SJCRH30 (cell line): ENCODE results near the gene TRPM1. TPM values are rescaled to one million over a fixed set of nuclear protein-coding genes. Genes with fewer than 3 reads are reported as not detected.

Experiments
- DNase-seq, 2 experiments: peaks; one replicate each; pipeline ENCODE4 v3.0.0-alpha.2; 2015 to 2020
- H3K27ac ChIP-seq: fragments of 250-450 bp; sonication (Bioruptor Pico); 2 replicates; pipeline ENCODE4 v1.5.1; 2020; ENCODE audit warnings: mild to moderate bottlenecking, moderate library complexity
- H3K27me3 ChIP-seq: fragments of 250-450 bp; sonication (Bioruptor Pico); 2 replicates; pipeline ENCODE4 v1.5.1; 2020; ENCODE audit warnings: mild to moderate bottlenecking, moderate library complexity
- H3K36me3 ChIP-seq: fragments of 250-450 bp; sonication (Bioruptor Pico); 2 replicates; pipeline ENCODE4 v1.5.1; 2020; ENCODE audit warnings: mild to moderate bottlenecking, moderate library complexity
- H3K4me1 ChIP-seq: fragments of 250-450 bp; sonication (Bioruptor Pico); 2 replicates; pipeline ENCODE4 v1.5.1; 2020; ENCODE audit warnings: mild to moderate bottlenecking, moderate library complexity
- H3K4me3 ChIP-seq: fragments of 250-450 bp; sonication (Bioruptor Pico); 2 replicates; pipeline ENCODE4 v1.5.1; 2020; ENCODE audit warnings: mild to moderate bottlenecking, moderate library complexity
- H3K9me3 ChIP-seq: fragments of 250-450 bp; sonication (Bioruptor Pico); replicated peaks from 2 replicates; pipeline ENCODE4 v1.5.1; 2020; ENCODE audit warnings: mild to moderate bottlenecking, moderate library complexity
- total RNA-seq: library from RNA; depleted of rRNA; stranded (reverse); fragments of >200 nt; shearing (Covaris generic); gene quantifications from 2 replicates; pipeline ENCODE4 v1.2.3, GENCODE V29; 2014

TRPM1 gene
- total RNA-seq, 1 experiment from 2014 or later: 0.06 TPM

DNA sequence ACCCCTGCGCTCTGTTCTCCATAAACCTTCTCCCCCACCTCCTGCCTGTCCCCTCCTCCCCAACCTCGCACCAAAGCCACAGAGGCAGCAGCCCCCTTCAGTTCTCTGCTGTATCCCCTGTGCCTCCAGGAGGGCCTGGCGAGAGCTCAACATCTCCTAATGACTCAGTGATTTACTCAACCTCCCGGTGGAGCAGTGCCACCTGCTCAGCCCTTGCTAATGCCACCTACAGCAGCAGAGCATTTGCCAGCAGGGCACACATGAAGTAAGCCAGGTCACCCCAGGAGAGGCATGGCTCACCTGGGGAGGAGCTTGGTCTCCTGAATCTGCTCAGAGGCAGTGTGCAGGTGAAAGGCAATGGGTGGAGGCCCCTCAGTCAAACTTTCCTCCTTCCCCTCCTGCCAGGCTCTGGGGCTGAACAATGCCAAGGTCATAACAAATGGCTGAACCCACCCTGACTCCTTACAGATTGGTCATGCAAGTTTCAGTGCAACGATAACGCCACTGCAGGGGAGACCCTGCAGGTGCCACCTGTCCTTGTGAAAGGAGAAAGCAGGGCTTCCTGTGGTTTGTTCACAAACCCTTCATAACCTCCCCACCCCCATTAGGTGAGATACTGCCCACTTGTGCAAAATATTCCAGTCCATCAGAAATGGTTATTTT lies 19.8 kb downstream of the TRPM1 start:
- H3K4me3 ChIP-seq: no peak overlapping the region
- no peaks in the 10 kb centered on the region for H3K36me3 ChIP-seq
- H3K27ac ChIP-seq: no peak overlapping the region
- H3K9me3 ChIP-seq: no peaks in the 10 kb centered on the region; the same call in 1 of the 2 replicates
- no peak for DNase-seq
- no peaks in the 10 kb centered on the region for H3K27me3 ChIP-seq
- no peaks in the 10 kb centered on the region for H3K4me1 ChIP-seq

DNA sequence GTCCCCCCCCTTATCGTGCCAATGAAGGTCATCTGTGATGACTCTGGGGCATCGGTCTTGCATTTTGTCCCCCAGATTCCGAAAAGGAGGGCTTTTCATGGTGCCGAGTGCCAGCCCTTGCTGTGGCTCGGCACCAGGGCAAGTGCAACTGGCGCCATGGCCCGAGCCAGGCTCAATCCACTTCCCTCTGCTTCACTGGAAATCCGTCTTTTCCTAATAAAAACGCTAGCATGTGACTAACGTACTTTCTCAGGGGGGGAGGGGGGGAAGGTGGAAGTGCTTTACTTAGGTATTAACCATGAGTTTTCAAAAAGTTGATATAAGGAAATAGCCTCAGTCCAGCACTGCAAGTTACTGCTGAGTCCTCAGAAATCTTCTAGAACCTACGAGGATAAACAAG lies 20.5 kb downstream of the TRPM1 start:
- Histone ChIP-seq H3K27ac (no peak overlapping the region), H3K36me3 (no peaks in the 10 kb centered on the region), H3K4me3 (no peak overlapping the region), H3K4me1 (no peaks in the 10 kb centered on the region), H3K27me3 (no peaks in the 10 kb centered on the region), H3K9me3 (no peaks in the 10 kb centered on the region; the same call in 1 of the 2 replicates)
- DNase-seq: no peak

DNA sequence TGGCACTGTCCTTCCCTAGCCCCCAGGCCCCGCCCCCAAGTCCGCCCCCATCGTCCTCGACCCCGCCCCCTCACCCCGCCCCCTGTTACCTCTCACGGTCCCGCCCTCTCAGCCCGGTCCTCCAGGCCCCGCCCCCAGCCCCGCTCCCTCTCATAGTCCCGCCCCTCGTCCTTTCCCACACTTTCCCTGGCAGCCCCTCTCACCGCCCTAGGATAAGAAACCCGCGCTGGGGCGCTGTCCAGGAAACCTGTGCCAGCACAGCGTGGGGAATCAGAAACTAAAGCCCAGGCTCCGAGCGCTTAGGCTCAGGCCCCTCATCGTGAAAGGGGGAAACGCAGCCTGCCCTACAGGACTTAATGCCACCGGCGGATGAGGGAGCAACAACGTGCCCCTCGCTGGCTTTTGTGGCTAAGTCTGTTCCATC lies 20.9 kb downstream of the TRPM1 start:
- Histone ChIP-seq H3K9me3 (no peaks in the 10 kb centered on the region; the same call in 1 of the 2 replicates), H3K4me1 (no peaks in the 10 kb centered on the region), H3K4me3 (no peak overlapping the region), H3K27me3 (no peaks in the 10 kb centered on the region), H3K36me3 (no peaks in the 10 kb centered on the region), H3K27ac (no peak overlapping the region)
- peak; percentile 22 to 32 for DNase-seq

DNA sequence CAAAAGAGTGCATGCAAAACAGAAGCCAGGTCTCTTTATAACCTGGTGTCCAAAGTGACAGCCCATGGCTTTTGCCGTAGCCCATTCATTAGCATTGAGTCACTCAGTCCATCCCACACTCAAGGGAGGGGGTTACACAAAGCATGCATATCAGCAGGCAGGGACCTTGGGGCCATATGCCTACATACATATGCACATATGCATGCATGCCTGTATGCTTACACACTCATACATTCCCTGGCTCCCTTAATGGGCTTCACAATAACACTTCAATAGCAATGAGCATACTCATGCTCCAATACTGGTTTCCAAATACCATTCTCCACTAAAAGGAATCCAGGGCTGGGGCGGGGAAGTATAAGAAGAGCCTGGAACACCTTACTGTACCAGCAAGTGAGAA lies 22.0 kb downstream of the TRPM1 start:
- Histone ChIP-seq H3K27ac (no peak overlapping the region), H3K4me1 (no peaks in the 10 kb centered on the region), H3K9me3 (no peaks in the 10 kb centered on the region; the same call in 1 of the 2 replicates), H3K4me3 (no peak overlapping the region), H3K36me3 (no peaks in the 10 kb centered on the region), H3K27me3 (no peaks in the 10 kb centered on the region)
- DNase-seq: no peak

DNA sequence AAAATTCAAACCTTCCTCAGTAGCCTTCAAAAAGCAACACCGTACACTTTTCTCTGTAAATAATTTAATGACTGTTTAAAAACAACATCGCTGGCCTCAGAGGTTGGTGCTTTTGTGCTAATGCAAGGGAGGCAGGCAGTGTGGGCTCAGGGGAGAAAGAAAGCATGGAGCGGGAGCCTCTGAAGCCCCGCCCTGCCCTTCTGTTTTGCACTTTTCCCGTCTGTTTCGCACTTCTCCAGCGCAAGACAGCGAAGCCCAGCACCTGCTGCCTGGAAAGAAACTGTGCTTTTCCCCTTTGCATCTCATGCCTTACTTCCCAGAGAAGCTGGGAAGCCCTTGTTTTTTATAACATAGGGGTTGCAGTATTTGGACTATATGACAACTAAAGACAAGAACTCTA lies 23.1 kb downstream of the TRPM1 start:
- Histone ChIP-seq H3K4me1 (no peaks in the 10 kb centered on the region), H3K36me3 (no peaks in the 10 kb centered on the region), H3K27me3 (no peaks in the 10 kb centered on the region), H3K4me3 (no peak overlapping the region), H3K9me3 (no peaks in the 10 kb centered on the region; the same call in 1 of the 2 replicates), H3K27ac (no peak overlapping the region)
- DNase-seq: no peak

DNA sequence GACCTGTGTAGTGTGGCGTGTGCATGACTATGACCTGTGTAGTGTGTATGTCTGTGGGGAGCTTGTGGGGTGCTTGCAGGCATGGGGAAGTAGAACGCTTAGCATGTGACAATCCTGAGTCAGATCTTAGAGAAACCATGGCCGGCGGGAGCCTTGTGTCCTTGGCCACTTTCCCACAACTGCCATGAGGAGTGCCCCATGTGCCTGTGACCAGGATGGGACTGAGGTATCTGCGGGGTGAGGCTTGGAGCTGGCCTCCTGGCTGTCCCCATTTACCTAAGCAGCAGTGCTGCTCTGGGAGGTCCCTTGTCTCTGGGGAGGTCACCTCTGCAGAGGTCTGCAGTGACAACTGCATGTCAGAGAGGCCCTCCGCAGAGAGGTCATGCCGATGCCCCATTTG lies 23.6 kb downstream of the TRPM1 start:
- H3K4me1 ChIP-seq: no peaks in the 10 kb centered on the region
- no peaks in the 10 kb centered on the region for H3K27me3 ChIP-seq
- no peak overlapping the region for H3K27ac ChIP-seq
- no peak overlapping the region for H3K4me3 ChIP-seq
- no peak for DNase-seq
- no peaks in the 10 kb centered on the region; the same call in 1 of the 2 replicates for H3K9me3 ChIP-seq
- no peaks in the 10 kb centered on the region for H3K36me3 ChIP-seq

DNA sequence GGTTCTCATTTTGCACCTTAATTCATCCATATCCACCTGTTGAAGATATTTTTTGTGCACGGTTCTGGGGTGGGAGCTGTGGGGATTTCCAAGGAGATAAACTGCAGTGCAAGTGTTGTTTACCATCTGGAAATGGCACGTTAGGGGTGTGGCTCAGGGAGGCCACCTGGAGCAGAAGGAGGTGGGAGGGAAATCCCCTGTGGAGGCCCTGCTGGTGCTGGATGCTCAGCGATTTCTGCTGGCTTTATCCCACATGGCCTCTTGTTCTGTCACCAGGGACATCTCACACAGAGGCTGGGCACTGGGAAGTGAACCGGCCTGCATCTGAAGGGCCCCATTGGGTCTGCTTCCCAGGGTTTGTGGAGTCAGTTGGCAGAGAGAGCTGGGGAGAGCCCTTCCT lies 24.3 kb downstream of the TRPM1 start:
- DNase-seq: no peak
- Histone ChIP-seq H3K4me1 (no peaks in the 10 kb centered on the region), H3K27me3 (no peaks in the 10 kb centered on the region), H3K9me3 (no peaks in the 10 kb centered on the region; the same call in 1 of the 2 replicates), H3K4me3 (no peak overlapping the region), H3K27ac (no peak overlapping the region), H3K36me3 (no peaks in the 10 kb centered on the region)

DNA sequence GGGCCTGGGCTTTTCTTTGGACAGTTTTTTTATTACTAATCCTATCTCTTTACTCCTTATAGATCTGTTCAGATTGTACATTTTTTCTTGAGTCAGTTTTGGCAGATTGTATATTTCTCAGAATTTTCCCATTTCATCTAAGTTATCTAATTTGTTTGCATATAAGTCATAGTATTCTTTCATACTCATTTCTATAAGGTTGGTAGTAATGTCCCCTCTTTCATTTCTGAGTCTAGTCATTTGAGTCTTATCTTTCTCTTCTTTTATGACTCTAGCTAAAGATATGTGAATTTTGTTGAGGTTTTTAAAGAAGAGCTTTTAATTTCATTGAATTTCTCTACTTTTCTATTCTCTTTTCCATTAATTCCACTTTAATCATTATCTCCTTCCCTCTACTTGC lies 27.2 kb downstream of the TRPM1 start:
- H3K4me3 ChIP-seq: no peak overlapping the region
- H3K4me1 ChIP-seq: no peaks in the 10 kb centered on the region
- no peak overlapping the region for H3K27ac ChIP-seq
- H3K27me3 ChIP-seq: no peaks in the 10 kb centered on the region
- H3K36me3 ChIP-seq: no peaks in the 10 kb centered on the region
- H3K9me3 ChIP-seq: no peaks in the 10 kb centered on the region; the same call in 1 of the 2 replicates
- no peak for DNase-seq

DNA sequence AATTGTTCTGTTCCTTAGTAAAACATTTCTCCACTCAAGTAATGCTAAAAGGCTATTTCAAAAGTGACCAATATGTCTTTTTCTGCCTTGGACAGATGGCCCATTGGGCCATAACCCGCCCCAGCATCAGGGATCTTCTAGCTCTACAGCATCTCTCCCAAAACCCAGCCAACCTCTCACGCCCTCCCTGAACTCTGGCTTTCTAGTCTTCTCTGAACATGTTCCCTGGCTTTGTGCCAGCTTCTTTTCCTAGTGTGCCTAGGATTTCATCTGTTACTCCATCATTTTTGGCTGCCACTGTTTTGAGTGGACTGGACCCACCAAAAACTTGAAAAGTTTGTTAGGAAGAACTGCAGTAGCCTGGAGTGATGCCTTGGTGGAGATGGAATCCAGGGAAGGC lies 30.7 kb downstream of the TRPM1 start:
- Histone ChIP-seq H3K9me3 (no peaks in the 10 kb centered on the region), H3K36me3 (no peaks in the 10 kb centered on the region), H3K4me1 (no peaks in the 10 kb centered on the region), H3K27me3 (no peaks in the 10 kb centered on the region; the same call in 1 of the 2 replicates), H3K4me3 (no peak overlapping the region), H3K27ac (no peak overlapping the region)
- DNase-seq: no peak

DNA sequence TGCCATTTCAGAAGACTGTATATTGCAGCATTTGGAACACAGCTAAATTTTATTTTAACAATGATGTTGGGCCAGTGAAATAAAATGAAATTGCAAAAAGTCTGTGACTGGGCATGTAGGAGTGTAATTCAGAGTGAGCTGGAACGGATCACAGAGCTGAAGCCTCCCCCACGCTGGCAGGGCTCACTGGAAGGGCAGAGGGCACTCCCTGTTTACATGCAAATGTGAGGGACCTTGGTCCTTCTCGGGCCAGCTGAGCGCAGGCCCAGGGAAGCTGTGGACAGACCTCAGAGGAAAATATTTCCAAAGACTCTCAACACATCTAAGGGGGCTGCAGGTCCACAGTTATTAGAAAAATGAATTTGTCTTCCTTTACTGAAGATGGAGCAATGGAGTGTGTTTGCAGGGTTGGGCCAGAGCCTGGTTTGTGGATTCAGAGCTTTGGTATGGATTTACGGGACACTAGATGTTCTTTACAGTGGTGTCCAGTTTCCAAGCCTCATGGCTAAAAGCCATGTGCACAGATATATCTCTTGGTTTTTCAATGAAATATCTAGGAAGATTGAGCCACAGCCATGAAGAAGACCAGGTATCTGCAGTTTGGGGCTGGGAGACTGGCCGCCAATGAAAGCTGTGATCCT lies 32.0 kb downstream of the TRPM1 start:
- DNase-seq: no peak
- no peak overlapping the region for H3K4me3 ChIP-seq
- H3K9me3 ChIP-seq: no peaks in the 10 kb centered on the region
- no peaks in the 10 kb centered on the region; the same call in 1 of the 2 replicates for H3K27me3 ChIP-seq
- H3K36me3 ChIP-seq: no peaks in the 10 kb centered on the region
- H3K4me1 ChIP-seq: no peaks in the 10 kb centered on the region
- H3K27ac ChIP-seq: no peak overlapping the region

DNA sequence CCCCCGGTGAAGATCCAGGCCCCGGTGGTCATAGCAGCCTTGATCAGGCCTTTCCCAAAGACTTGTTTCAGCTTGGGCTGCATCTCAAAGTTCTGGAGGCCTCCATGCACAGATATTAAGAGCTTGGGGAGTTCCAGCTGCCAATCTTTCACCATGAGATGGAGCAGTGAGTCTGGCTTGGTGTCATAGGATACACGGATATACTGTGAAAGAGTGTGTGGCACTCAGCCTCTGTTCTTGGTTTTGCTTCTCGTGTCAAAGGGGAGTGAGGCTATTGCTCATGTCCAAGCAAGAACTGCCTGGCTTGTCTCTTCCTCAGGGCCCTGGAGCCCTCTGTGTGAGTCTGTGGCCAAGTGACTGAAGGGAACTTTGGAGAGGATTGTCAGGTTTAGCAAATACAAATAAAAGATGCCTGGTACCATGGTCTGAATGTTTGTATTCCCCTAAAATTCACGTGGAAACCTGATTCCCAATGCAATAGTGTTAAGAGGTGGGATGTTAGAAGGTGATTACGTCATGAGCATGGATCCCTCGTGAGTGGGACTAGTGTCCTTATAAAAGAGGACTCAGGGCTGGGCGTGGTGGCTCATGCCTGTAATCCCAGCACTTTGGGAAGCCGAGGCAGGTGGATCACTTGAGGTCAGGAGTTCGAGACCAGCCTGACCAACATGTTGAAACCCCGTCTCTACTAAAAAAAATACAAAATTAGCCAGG lies 33.5 kb downstream of the TRPM1 start:
- Histone ChIP-seq H3K4me1 (no peaks in the 10 kb centered on the region), H3K27ac (no peak overlapping the region), H3K9me3 (no peaks in the 10 kb centered on the region), H3K36me3 (no peaks in the 10 kb centered on the region), H3K27me3 (no peaks in the 10 kb centered on the region; the same call in 1 of the 2 replicates), H3K4me3 (no peak overlapping the region)
- no peak for DNase-seq

DNA sequence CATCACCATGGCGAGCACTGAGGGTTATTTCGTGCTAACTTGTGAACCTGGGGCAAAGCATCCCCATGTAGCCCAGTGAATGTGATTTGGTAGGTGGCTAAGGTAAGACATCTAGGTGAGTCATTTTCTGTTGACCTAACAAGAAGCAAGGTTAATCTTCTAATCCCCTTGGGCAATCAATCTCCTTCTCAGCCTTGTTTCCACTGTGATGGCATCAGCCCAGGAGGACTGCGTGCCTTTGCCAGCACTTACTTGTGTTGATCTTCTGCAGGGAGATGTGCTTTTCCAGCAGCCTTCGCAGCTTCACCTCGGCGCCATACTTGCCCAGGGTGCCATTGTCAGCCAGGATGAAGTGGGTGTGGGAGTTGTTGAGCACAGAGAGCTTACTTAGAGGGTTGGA lies 35.7 kb downstream of the TRPM1 start:
- Histone ChIP-seq H3K27ac (no peak overlapping the region), H3K27me3 (no peaks in the 10 kb centered on the region; the same call in 1 of the 2 replicates), H3K36me3 (no peaks in the 10 kb centered on the region), H3K9me3 (no peaks in the 10 kb centered on the region), H3K4me1 (no peaks in the 10 kb centered on the region), H3K4me3 (no peak overlapping the region)
- no peak for DNase-seq

DNA sequence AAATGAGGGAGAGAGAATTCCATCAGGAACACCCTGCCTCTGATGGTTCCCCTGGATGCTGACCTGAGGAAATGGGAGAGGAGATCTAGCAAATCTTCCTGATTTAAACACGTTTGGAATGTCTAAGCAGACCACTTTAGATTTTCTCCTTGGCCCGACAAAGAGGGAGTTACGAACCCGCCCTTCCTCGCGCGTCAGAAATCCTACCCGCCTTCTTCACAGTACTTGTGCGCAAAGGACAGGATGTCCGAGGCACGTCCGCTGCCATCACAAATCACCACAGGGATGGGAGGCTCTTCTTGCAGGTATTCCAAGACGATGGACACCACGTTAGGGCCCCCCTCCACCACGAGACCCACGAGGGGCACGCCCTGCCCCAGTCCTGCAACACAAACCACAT lies 38.6 kb downstream of the TRPM1 start:
- no peaks in the 10 kb centered on the region for H3K9me3 ChIP-seq
- no peak overlapping the region for H3K27ac ChIP-seq
- H3K27me3 ChIP-seq: no peaks in the 10 kb centered on the region; the same call in 1 of the 2 replicates
- H3K4me3 ChIP-seq: no peak overlapping the region
- H3K36me3 ChIP-seq: no peaks in the 10 kb centered on the region
- DNase-seq: no peak
- no peaks in the 10 kb centered on the region for H3K4me1 ChIP-seq

DNA sequence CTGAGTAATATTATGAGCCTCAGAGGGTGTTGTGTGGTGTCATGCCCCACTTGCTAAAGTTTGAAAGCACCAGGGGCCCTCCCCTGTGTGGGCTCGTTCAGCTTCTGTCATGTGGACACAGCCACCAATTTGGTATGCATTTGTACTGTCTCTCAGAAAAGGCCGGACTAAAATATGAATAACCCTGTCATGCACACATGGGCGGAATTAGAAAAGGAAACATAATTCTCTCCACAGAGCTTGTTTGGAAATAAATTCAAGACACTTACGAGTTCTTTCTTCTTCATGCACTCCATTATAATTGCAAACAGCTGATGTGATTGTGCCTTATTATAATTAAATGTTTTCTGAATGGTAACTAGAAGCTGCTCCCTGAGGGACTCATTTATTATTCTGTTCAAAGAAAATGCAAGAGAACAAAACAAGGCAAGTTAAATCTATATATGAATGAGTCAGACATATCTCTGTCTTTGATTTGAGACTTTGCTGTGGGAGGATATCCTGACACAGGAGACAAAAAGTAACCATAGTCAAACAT lies 39.1 kb downstream of the TRPM1 start:
- H3K4me1 ChIP-seq: no peaks in the 10 kb centered on the region
- no peaks in the 10 kb centered on the region for H3K9me3 ChIP-seq
- H3K36me3 ChIP-seq: no peaks in the 10 kb centered on the region
- no peak for DNase-seq
- no peak overlapping the region for H3K27ac ChIP-seq
- H3K27me3 ChIP-seq: no peaks in the 10 kb centered on the region
- H3K4me3 ChIP-seq: no peak overlapping the region
